Neural progenitor cell (in vitro differentiated cells): Measurements from ENCODE around the gene REV3L. TPM values are rescaled to one million over a fixed set of nuclear protein-coding genes. Genes with fewer than 3 reads are reported as not detected.

ENCODE experiments used
- DNase-seq: peaks from one replicate; pipeline ENCODE4 v3.0.0-alpha.2; 2016; ENCODE audit warnings: low spot score
- H2AFZ ChIP-seq: fragments of 200-600 bp; sonication (generic); replicated peaks from 2 replicates; pipeline ENCODE4 v1.6.1; 2016; ENCODE audit warnings: antibody characterized with exemption
- H3F3A ChIP-seq: fragments of 200-600 bp; sonication (generic); 2 replicates; pipeline ENCODE4 v1.6.1; 2016; ENCODE audit warnings: antibody characterized with exemption, low read depth
- H3K27ac ChIP-seq: fragments of 200-600 bp; sonication (generic); 2 replicates; pipeline ENCODE4 v1.5.1; 2016; ENCODE audit warnings: mild to moderate bottlenecking
- H3K27me3 ChIP-seq: fragments of 200-600 bp; sonication (generic); 2 replicates; pipeline ENCODE4 v1.6.1; 2016; ENCODE audit warnings: mild to moderate bottlenecking, moderate library complexity
- H3K36me3 ChIP-seq: fragments of 200-600 bp; sonication (generic); 2 replicates; pipeline ENCODE4 v1.5.1; 2016
- H3K4me1 ChIP-seq: fragments of 200-600 bp; sonication (generic); 2 replicates; pipeline ENCODE4 v1.6.1; 2016; ENCODE audit warnings: mixed run types
- H3K4me2 ChIP-seq: fragments of 200-600 bp; sonication (generic); 2 replicates; pipeline ENCODE4 v1.6.1; 2016
- H3K4me3 ChIP-seq: fragments of 200-600 bp; sonication (generic); 2 replicates; pipeline ENCODE4 v1.5.1; 2016
- H3K79me2 ChIP-seq: fragments of 200-600 bp; sonication (generic); 2 replicates; pipeline ENCODE4 v1.6.1; 2016; ENCODE audit warnings: low read depth
- H3K9ac ChIP-seq: fragments of 200-600 bp; sonication (generic); 2 replicates; pipeline ENCODE4 v1.6.1; 2016
- H3K9me3 ChIP-seq: fragments of 200-600 bp; sonication (generic); 2 replicates; pipeline ENCODE4 v1.5.1; 2016; ENCODE audit warnings: low read depth
- H4K20me1 ChIP-seq: fragments of 200-600 bp; sonication (generic); 2 replicates; pipeline ENCODE4 v1.6.1; 2016; ENCODE audit warnings: low read depth
- H3K27ac Mint-ChIP-seq: 3 replicates; pipeline ENCODE4 v1.8.0; 2021; ENCODE audit warnings: mixed read lengths
- H3K27me3 Mint-ChIP-seq: 2 replicates; pipeline ENCODE4 v1.8.0; 2022; ENCODE audit warnings: low read depth, mild to moderate bottlenecking, inconsistent platforms, moderate library complexity, mixed read lengths; ENCODE audit not compliant: insufficient read depth
- H3K36me3 Mint-ChIP-seq: 3 replicates; pipeline ENCODE4 v1.8.0; 2021; ENCODE audit warnings: mixed read lengths
- H3K4me1 Mint-ChIP-seq: 3 replicates; pipeline ENCODE4 v1.8.0; 2021; ENCODE audit warnings: mixed read lengths
- H3K4me3 Mint-ChIP-seq: 3 replicates; pipeline ENCODE4 v1.8.0; 2021; ENCODE audit warnings: mild to moderate bottlenecking, moderate library complexity, mixed read lengths
- H3K9me3 Mint-ChIP-seq: 3 replicates; pipeline ENCODE4 v1.8.0; 2020; ENCODE audit warnings: mixed read lengths
- CTCF ChIP-seq: fragments of 200-600 bp; sonication (generic); IDR thresholded peaks from 2 replicates; pipeline ENCODE4 v1.5.1; 2017; ENCODE audit warnings: antibody characterized with exemption, mild to moderate bottlenecking
- EZH2 ChIP-seq: fragments of 200-600 bp; sonication (generic); IDR thresholded peaks from 2 replicates; pipeline ENCODE4 v1.6.1; 2017; ENCODE audit warnings: antibody characterized with exemption, mild to moderate bottlenecking, moderate library complexity
- EZH2phosphoT487 ChIP-seq: fragments of 200-600 bp; sonication (generic); IDR thresholded peaks from 2 replicates; pipeline ENCODE4 v1.6.1; 2017; ENCODE audit warnings: antibody characterized with exemption
- total RNA-seq: library from RNA; depleted of rRNA; stranded (reverse); fragments of >200 nt; gene quantifications from 2 replicates; pipeline ENCODE4 v1.2.3, GENCODE V29; 2015; ENCODE audit warnings: low replicate concordance

Gene REV3L
- total RNA-seq, 1 donor from 2014 or later = 23.5 TPM

GRCh38 chr6:111254779-111255166, 228.2 kb downstream of the REV3L start:
- H3K27ac Mint-ChIP-seq = no peak overlapping the region
- H3K4me1 ChIP-seq = peaks cover 25% of the 10 kb centered on the region
- peaks cover 45% of the 10 kb centered on the region for H3F3A ChIP-seq
- H3K36me3 ChIP-seq = no peaks in the 10 kb centered on the region
- H3K4me3 Mint-ChIP-seq = no peak overlapping the region
- no peaks in the 10 kb centered on the region for H3K9me3 ChIP-seq
- H3K27me3 Mint-ChIP-seq = peaks cover 3% of the 10 kb centered on the region
- TF ChIP-seq EZH2 (no peak), EZH2phosphoT487 (no peak), CTCF (no peak)
- DNase-seq = no peak
- H3K4me2 ChIP-seq = peak overlapping the region; percentile 63
- peaks cover 12% of the 10 kb centered on the region for H3K27me3 ChIP-seq
- H3K4me1 Mint-ChIP-seq = peaks cover 31% of the 10 kb centered on the region
- no peaks in the 10 kb centered on the region for H3K36me3 Mint-ChIP-seq
- H4K20me1 ChIP-seq = no peaks in the 10 kb centered on the region
- H3K79me2 ChIP-seq = peaks cover 4% of the 10 kb centered on the region
- H3K9me3 Mint-ChIP-seq = no peaks in the 10 kb centered on the region
- H3K9ac ChIP-seq = no peak overlapping the region
- peak overlapping the region; percentile 48 for H2AFZ ChIP-seq
- no peak overlapping the region for H3K4me3 ChIP-seq
- H3K27ac ChIP-seq = no peak overlapping the region

GRCh38 chr6:111254004-111254778, 228.8 kb downstream of the REV3L start:
- no peak overlapping the region for H3K27ac ChIP-seq
- H3K9me3 Mint-ChIP-seq = no peaks in the 10 kb centered on the region
- no peak overlapping the region for H2AFZ ChIP-seq
- no peak for DNase-seq
- TF ChIP-seq EZH2 = no peak
- TF ChIP-seq EZH2phosphoT487 = no peak
- TF ChIP-seq CTCF = no peak
- H3K79me2 ChIP-seq = no peaks in the 10 kb centered on the region
- H3K4me3 Mint-ChIP-seq = no peak overlapping the region
- H3K9ac ChIP-seq = no peak overlapping the region
- no peak overlapping the region for H3K4me3 ChIP-seq
- H3K27me3 Mint-ChIP-seq = peaks cover 3% of the 10 kb centered on the region
- peaks cover 31% of the 10 kb centered on the region for H3K4me1 Mint-ChIP-seq
- no peaks in the 10 kb centered on the region for H3K9me3 ChIP-seq
- peaks cover 12% of the 10 kb centered on the region for H3K27me3 ChIP-seq
- no peaks in the 10 kb centered on the region for H3K36me3 ChIP-seq
- peaks cover 25% of the 10 kb centered on the region for H3K4me1 ChIP-seq
- H4K20me1 ChIP-seq = no peaks in the 10 kb centered on the region
- H3F3A ChIP-seq = peaks cover 45% of the 10 kb centered on the region
- H3K27ac Mint-ChIP-seq = no peak overlapping the region
- H3K4me2 ChIP-seq = no peak overlapping the region
- no peaks in the 10 kb centered on the region for H3K36me3 Mint-ChIP-seq

DNA sequence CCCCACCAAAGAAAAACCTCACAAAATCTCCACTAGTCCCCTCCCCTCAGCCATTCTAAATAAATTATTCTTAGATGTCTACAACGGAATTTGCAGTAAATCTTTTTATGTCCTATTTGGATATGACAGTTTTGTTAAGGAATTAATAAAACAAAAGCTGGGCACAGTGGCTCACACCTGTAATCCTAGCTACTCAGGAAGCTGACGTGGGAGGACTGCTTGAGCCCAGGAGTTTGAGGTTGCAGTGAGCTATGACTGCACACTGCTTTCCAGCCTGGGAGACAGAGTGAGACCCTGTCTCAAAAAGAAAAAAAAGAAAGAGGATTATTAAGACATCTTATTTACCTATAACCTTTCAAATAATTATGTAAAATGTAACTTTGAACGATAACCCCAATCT, 230.3 kb downstream of the REV3L start:
- Mint-ChIP-seq H3K4me1 (peaks cover 25% of the 10 kb centered on the region), H3K4me3 (no peak overlapping the region), H3K36me3 (no peaks in the 10 kb centered on the region), H3K27ac (no peak overlapping the region), H3K27me3 (peaks cover 3% of the 10 kb centered on the region), H3K9me3 (no peaks in the 10 kb centered on the region)
- Histone ChIP-seq H4K20me1 (no peaks in the 10 kb centered on the region), H2AFZ (no peak overlapping the region), H3K4me3 (no peak overlapping the region), H3K36me3 (no peaks in the 10 kb centered on the region), H3K4me2 (no peak overlapping the region), H3F3A (peaks cover 45% of the 10 kb centered on the region), H3K27ac (no peak overlapping the region), H3K9me3 (no peaks in the 10 kb centered on the region), H3K4me1 (peaks cover 25% of the 10 kb centered on the region), H3K79me2 (no peaks in the 10 kb centered on the region), H3K27me3 (peaks cover 12% of the 10 kb centered on the region), H3K9ac (no peak overlapping the region)
- TF ChIP-seq CTCF = no peak
- TF ChIP-seq EZH2phosphoT487 = no peak
- no peak for TF ChIP-seq EZH2
- DNase-seq = no peak
